ENCODE measurements around the gene TJAP1.
"Not testable (repeated sequence)": the region's sequence is repeated elsewhere in the genome, so short reads cannot be mapped to it uniquely, and the experiment has no call there.

The TJAP1 gene

DNA sequence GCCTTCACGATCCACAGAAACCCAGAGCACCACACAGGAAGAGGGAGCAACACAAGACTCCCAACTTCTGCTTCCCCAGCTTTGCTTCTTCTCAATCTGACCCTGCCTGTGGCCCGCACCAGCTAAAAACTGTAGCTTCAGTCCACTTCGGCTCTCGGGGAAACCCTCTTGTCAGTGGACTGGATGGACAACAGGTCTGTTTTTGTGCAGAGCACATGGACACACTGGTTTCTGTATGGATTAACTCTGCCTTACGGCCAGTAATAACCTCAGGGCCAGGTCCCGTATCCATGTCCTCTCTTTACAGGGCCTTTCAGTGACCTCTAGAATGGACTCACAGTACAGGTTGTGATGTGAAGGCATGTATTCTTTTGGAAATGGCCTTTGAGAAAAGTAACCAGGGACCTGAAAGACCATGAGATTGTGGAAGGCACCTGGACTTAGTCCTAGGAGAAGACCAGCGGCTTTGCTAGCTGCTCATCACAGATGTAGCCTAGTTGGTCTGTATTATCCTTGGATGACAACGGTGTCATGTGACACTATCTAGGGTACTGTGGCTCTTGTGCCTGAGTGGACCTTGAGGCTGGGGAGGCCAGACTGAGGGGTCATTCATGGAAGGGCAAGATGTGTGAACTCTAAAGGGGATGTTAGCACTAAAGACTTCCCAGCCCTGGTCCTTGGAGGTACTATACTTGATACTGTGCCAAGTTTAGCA is 45.3 kb downstream of the TJAP1 start:
- FAIRE-seq (no peak), DNase-seq (ENCODE audit: insufficient read length, low spot score) (no peak)

DNA sequence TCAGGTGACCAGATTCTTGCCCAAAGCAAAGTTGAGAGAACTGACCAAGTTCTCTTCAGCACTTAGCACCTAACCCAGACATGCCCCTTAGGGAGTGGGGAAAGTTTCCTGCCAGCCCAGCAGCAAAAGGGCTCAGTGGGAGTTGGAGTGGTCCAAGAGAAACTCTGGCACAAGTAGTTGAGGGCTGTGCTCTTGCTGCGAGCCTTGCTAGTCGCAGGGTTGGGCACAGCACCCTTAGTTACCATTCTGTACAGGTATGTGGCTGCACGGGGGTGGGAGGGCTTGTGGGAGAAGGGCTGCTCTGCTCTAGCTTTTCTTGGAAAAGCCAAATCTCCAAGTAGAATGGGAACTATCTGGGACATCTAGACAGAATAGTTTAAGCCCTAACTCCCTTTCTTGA is 45.9 kb downstream of the TJAP1 start:
- DNase-seq (ENCODE audit: insufficient read length, low spot score) (no peak), FAIRE-seq (no peak)

DNA sequence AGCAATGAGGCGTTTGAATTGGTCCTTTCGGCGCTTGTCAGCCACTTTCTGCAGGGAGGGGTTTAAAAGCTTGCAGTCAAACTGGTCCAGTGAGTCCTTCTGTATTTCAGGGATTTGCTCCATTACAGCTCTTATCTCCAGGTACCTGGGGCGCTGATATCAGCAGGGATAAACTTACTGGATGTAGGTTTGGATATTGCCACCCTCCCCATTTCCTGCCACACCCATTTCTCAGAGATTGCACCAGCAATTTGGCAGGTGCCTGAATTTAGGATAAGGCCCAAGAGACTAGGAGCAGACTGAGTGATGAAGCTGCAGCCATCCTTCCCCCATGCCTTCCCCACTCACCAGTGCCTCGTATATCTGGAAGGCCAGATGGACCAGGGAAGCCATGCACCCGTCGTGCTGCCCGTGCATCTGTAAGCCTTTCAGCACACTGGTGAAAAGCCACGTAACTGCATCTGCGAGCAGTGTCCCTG is 47.2 kb downstream of the TJAP1 start:
- FAIRE-seq: no peak
- no peak for DNase-seq (ENCODE audit: insufficient read length, low spot score)

DNA sequence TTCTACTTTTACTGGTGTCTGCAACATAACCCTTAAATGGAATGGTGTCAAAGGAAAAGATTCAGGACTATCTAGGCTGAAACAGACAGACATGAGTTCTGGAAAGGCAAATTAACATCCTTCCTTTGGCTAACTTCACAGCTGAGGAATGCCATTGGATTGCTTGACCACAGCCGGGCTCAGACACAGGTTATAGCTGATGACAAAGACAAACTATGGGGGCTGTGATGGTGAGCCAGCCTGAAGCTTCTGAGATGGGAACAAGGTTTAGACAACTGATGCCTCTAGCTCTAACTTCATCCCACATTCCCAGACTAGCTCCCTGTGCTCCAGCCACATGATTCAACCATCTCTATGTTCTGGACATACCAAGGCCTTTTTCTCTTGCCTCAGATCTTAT is 54.8 kb downstream of the TJAP1 start:
- no peak for DNase-seq (ENCODE audit: insufficient read length, low spot score)
- no peak for FAIRE-seq

DNA sequence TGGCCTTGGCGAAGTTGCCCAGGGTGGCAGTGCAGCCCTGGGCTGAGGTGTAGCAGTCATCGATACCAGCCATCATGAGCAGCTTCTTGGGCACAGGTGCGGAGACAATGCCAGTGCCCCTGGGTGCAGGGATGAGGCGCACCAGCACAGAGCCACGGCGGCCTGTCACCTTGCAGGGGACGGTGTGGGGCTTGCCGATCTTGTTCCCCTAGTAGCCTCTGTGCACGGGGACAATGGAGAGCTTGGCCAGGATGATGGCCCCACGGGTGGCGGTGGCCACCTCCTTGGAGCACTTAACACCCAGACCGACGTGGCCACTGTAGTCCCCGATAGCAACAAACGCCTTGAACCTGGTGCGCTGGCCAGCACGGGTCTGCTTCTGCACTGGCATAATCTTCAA is 61.6 kb downstream of the TJAP1 start:
- not testable (repeated sequence) for DNase-seq (ENCODE audit: insufficient read length, low spot score); FAIRE-seq

DNA sequence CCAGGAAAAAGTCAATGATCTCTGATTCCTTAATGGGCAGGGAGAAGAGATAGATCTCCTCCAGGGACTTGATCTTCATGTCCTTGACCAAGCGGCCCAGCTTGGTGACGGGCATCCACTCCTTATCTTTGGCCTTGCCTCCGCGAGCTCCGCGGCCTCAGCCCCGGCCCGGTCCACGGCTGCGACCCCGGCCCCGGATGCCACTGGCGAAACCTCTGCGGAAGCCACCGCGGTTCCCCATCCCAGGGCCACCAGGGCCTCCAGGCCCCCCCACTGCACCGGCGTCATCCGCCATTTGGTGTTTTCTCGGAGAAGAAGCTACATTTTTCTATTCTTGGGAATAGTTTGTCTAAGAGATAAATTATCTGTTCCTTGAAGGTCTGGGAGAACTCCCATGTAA is 62.0 kb downstream of the TJAP1 start:
- not testable (repeated sequence) for FAIRE-seq; DNase-seq (ENCODE audit: insufficient read length, low spot score)

DNA sequence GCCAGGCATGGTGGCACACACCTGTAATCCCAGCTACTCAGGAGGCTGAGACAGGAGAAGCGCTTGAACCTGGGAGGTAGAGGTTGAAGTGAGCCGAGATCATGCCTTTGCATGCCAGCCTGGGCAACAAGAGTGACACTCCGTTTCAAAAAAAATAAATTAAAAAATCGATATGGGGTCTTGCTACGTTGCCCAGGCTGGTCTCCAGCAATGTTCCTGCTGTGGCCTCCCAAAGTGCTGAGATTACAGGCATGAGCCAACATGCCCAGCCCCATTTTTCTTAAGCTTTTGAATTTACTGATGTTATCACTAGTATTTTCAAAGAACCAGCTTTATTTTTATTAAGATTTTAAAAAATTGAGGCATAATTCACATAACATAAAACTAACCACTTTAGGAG is 63.1 kb downstream of the TJAP1 start:
- no peak for FAIRE-seq

DNA sequence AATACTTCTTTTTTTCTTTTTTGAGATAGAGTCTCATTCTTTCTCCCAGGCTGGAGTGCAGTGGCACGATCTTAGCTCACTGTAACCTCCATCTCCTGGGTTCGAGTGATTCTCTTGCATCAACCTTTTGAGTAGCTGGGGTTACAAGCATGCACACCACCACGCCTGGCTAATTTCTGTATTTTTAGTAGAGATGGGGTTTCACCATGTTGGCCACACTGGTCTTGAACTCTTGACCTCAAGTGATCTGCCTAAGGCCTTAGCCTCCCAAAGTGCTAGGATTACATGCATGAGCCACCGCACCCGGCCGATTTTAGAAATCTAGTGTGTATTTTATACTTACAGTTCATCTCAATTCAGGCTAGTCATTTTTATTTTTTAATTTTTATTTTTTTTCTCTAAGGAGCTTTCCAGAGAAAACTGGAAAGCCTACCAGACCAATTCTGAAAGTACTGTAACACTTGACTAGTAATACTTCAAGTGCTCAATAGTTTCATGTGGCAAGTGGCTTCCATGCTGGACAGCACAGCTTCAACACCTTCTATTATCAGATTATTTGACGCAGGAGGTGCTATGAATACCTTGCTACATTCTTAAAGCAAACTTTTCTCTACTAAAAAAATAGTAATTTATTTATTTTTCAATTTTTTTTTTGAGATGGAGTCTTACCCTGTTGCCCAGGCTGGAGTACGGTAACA is 64.6 kb downstream of the TJAP1 start:
- no peak for FAIRE-seq
- DNase-seq (ENCODE audit: insufficient read length, low spot score): no peak

More for the DNA sequence above, 63.1 kb downstream of the TJAP1 start:
- DNase-seq (ENCODE audit: insufficient read length, low spot score): no peak

DNA sequence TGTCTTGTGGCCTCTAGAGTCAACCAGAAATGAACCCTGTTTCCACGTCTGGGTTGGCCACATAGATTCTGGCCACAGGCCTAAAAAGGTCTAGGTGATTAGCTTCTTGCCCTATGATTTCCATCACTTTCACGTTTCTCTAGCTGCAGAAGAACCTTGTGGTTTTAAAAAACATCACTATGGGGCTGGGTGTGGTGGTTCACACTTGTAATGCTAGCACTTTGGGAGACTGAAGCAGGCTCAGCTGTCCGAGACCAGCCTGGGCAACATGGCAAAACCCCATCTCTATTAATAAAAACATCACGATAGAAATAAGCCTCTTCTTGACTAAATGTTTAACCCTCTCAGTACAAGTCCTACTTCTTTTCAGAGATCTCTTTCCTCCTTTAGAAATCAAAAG is 67.1 kb downstream of the TJAP1 start:
- no peak for DNase-seq (ENCODE audit: insufficient read length, low spot score)
- no peak for FAIRE-seq

DNA sequence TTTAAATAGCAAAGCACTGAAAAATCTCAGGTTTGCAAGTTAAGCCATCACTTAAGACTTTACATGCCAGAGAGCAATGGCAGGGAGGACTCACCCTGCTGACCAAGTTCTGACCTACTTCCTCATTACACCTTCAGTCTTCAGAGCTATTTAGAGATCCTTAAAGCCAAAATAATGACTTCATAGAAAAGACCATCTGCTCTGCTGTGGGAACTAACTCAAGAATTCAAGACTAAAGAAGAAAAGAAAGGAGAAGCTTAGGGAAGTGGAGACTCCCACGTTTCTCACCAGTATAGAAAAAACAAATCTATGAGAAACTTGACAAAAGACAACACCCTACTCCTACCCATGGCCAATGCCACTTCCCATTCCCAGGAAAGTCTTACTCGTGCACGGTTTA is 69.9 kb downstream of the TJAP1 start:
- FAIRE-seq (no peak), DNase-seq (ENCODE audit: insufficient read length, low spot score) (no peak)
